Skin of body (tissue), 2 donors: ENCODE measurements around the gene LZTR1. TPM values are rescaled to one million over a fixed set of nuclear protein-coding genes. Genes with fewer than 3 reads are reported as not detected.
"Not testable (repeated sequence)": the region's sequence is repeated elsewhere in the genome, so short reads cannot be mapped to it uniquely, and the experiment has no call there.

Experiments used
- DNase-seq: peaks from one replicate; lab custom pipeline; 2025; lab: John Stamatoyannopoulos, UW
- total RNA-seq: library from RNA; depleted of rRNA; stranded (reverse); fragments of >200 nt; gene quantifications from one replicate; pipeline ENCODE4 v1.2.3, GENCODE V29; 2014

Gene LZTR1
- total RNA-seq, 1 donor from 2014 or later: 33.7 TPM

DNA sequence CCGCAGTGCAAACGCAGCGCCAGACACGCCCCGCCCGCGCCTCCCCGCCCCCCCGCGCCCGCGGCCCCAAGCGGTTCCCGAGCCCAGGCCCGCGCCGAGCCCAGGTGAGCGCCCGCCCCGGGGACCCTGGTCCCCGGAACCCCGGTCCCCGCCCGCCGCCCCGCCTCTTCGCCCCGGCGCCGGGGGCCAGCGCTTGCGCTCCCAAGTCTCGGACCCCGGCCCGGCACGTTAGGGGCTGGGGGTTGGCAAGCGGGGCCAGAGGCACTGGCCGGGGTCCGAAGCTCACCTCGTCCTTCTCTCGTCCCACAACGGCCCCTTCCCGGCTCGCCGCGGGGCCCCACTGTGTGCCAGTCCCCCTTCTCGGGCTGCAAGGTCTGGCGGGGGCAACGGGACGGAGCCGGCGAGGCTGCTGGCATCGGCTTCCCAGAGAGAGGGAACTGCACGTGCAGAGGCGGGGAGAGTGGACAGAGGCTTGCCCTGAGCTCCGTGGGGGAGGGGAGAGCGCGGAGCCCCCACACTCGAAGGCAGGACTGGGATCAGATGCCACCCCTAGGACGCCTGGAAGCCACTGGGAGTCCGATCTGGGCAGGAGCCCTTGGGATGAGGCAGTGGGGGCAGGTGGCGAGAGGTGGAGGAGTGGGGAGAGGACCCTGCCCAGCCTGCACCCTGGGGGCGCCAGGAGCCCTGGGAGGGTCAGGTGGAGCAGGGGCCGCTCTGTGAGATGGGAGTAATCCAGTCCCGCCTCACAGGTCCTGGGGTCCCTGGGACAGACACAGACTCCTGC, 16.8 kb upstream of the LZTR1 start:
- no peak for DNase-seq

DNA sequence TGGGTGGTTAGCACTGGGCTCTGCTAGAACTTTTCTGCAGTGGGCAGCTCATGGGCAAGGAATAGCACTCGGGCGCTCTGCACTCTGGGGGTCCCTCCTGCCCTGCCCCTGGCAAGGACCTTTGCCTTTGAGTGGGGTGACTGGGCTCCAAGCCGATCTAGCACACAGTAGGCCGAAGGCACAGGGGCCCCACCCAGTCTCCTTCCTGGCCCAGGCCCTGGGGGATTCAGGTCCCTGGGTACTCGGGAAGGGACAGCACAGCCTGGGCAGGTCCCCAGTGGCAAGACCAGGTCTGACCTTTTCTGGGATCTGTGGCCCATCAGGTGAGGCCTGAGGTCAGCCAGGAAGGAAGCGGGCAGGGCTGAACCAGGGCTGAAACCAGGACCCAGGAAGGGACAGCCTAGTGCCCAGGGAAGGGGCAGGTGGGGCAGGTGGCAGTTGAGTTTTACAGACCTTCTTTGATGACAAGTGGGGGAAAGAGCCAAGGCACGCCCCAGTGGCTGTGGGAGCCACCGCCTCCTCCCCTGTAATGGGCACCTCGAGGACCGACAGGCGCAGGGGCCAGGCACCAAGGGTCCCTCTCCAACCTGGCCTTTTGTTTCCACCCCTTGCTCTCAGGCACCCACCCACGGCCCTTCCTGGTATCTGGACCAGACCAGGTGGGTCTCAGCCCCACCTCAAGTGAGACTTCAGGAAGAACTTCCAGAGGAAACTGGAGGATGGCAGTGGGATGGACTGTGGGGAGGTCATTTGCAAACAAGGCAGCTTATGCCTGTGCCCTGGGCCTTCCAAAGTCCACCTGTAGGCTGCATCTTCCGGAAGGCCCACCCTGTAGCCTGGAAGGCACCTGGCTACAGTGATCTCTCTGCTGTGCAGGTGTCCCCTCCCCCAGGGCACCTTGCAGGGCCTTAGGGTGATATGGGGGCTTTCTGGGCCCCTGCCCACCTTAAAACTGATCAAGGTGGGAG, 15.9 kb upstream of the LZTR1 start:
- no peak for DNase-seq

DNA sequence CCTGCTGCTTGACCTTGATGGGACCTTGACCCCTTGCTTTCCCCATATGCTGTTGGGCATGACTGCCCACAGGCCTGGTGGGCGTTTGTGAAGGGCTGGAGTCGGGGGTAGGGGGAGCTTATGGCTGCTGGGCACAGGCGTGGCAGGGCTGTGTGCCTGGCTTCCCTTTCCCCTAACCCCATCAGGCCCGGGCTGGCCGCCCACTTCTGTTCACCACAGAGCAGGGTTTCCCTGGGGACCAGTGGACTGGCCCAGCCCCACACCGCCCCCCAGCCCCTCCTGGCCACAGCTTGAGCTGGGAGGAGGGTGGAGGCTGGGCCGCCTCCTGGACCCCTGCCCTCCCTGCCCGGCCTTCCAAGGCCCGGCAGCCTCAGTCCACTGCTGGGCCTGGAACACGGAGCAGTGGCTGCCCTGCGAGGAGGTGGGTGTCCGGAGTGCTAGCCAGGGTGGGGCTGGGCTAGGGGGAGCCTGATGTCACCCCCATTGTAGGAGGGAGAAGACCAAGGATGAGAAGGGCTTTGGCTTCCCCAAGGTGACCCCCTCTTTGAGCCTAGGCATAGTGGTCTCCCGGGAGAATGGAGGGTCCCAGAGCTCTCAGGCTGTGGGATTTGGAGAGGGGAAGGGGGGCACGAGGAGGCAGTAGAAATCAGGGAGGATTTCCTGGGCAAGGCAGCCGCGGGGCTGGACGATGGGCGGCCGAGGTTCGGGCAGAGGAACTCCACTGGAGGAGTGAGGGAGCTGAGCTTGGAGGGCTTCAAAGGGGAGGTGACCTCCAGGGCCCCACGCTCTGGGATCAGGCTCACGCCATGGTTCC, 15.0 kb upstream of the LZTR1 start, which contains the start of gene AIFM3:
AIFM3 (plus strand) TSS at position 373 of the 814 bp plus-strand sequence. CDS start 690 bp downstream, outside the sequence.
- no peak for DNase-seq

DNA sequence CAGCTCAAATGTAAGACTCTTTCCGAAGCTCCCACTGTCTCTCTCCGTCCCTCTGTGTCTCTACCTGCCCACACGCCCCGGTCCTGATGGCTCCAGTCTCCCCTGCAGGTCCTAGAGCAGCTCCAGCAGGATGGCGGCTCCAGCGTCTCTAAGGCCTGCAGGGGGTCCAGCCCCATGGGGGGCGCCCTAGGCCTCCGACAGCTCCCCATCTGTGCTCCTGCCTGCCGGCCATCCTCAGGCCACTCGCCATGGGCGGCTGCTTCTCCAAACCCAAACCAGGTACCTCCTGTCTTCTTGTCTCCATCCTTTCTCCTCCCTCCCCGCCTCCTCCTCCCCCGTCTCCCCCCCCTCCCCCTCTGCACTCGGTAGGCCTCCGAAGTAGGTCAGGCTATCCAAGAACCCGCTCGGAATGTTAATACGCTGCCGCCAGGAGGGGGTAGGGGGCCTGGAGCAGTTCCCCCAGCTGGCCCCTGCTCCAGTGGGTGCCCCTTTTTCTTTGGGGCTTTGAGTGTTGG, 14.3 kb upstream of the LZTR1 start:
- DNase-seq: no peak

DNA sequence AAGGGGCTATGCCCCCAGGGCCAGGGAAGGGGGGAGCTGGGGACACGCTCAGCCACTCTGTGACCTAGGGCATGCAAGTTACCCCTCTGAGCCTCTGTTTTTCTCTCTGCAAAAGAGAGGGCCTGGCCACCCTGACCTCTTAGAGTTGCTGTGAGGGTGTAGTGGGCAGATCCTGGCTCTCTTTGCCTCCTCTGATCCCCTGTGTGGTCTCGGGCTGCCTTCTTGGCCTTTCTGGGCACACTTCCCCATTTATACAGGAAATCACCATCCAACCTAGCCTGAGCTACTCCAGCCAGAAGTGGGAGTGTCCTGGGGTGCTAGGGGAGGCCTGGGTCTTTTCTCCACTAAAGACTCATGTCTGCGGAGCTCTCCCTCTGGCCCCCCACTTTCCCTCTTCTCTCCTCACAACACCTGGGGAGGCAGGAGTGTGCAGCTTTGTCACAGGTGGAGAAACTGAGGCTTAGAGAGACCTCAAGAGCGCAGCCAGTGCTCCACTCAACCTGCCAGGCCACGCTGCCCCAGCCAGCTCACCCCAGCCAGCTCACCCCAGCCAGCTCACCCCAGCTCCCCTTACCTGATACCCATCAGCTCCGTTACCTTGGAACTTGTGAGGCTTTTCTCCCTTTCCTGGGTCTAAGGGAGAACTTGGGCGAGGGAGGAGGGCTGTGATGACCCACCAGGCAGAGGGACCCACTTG, 13.7 kb upstream of the LZTR1 start:
- no peak for DNase-seq

DNA sequence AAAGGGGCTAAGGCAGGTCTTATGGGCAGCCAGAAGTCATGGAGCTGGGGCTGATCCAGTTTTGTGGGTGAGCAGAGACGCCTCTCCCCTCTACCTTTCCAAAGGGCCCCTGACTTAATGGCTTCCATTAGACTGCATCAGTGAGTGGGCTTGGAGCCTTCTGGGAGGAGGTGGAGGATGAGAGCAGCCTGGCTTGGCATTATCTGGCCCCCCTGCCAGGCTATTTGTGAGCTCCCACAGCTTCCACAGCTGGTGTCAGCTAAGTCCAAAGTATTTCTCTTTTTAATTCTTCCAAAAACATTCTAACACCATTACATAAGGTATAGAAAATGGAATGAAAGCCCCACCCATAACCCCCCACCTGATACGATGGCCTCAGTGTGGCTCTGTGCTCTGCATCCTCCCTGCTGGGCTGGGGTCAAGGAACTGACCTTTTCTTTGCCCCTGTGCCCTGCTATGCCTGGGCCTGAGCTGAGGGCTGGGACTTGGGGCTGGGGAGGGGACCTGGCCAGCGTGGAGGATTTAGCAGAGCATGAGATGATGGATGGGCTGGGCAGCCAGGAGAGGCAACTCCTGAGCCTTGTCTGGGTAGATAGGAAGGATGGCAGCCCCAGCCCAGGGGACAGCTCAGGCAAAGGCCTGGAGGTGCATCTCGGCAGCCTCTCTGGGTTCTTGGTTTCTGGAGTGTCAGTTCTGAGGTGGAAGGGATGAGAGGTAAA, 11.0 kb upstream of the LZTR1 start:
- no peak for DNase-seq

DNA sequence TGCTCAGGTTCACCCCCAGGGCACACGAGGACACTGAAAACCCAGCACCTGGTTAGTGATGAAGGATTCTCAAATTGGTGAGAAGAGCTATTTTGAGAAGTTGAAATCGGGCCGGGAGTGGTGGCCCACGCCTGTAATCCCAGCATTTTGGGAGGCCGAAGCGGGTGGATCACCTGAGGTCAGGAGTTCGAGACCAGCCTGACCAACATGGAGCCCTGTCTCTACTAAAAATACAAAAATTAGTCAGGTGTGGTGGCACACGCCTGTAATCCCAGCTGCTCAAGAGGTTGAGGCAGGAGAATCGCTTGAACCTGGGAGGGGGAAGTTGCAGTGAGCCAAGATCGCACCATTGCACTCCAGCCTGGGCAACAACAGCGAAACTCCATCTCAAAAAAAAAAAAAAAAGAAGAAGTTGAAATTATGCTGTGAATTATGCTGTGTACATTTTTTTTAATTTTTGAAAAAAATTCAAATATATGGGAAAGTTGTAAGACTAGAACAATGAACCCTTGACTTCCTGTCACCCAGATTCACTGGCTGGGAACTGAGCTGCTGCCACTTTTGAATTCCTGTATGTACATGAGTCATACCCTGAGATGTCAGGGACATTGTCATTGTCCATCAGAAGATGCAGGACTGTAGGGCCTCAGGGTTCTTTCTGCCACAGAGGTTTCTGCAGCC, 9.9 kb upstream of the LZTR1 start:
- not testable (repeated sequence) for DNase-seq

DNA sequence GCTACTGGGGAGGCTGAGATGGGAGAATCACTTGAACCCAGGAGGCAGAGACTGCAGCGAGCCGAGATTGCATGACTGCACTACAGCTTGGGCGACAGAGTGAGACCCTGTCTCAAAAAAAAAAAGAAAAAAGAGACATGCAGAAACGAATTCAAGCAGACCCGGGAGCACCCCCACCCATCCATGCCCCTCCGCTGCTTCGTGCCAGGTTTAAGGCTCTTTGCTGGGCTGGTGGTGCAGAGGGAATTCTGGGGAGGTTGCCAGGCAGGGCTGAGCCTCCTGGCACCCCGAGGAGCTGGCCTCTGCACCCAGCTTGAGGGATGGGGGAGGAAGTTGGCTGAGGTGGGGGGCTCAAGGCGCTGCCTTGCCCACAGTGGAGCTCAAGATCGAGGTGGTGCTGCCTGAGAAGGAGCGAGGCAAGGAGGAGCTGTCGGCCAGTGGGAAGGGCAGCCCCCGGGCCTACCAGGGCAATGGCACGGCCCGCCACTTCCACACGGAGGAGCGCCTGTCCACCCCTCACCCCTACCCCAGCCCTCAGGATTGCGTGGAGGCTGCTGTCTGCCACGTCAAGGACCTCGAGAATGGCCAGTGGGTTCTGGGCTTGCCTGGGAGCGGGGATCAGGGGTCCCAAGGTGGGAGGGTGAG, 9.0 kb upstream of the LZTR1 start:
- no peak for DNase-seq

DNA sequence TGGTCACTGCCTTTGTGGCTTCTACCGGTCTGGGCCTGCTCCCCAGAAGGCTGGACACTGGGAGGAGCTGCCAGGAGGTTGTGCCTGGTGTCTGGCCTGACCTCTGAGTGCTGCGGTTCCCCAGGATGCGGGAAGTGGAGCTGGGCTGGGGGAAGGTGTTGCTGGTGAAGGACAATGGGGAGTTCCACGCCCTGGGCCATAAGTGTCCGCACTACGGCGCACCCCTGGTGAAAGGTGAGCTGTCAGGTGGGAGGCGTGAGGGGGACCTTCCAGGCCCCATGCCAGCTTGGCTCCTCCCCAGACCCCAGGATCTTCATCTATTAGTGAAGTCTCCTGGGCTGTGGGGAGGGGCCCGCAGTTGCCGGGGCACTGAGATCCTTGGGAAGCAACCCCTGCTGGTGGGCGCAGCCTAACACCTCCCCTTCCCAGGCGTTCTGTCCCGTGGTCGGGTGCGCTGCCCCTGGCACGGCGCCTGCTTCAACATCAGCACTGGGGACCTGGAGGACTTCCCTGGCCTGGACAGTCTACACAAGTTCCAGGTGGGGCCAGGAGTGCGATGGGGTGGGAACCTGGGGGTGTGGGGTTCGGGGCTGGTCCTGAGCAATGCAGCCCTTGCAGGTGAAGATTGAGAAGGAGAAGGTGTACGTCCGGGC, 8.3 kb upstream of the LZTR1 start:
- DNase-seq: no peak

DNA sequence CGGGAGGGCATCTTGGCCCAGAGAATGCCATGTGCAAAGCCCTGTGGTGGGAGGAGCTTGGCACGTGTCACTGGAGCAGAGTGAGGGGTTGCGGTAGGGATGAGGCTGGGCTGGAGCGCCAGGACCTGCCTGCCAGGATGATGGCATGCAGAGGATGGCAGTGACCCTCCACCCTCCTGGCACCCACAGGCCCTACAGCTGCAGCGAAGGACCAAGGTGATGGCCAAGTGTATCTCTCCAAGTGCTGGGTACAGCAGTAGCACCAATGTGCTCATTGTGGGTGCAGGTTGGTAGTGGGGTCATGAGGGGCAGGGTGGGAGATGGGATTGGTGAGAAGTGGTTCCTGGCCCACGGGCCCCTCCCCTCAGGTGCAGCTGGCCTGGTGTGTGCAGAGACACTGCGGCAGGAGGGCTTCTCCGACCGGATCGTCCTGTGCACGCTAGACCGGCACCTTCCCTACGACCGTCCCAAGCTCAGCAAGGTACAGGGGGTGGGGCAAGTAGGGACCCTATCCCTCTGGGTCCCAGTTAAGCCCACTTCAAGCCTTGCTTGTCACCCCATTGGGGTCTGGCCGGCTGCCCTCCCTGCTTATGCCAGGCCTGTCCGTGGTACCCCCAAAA, 7.7 kb upstream of the LZTR1 start:
- DNase-seq: no peak

DNA sequence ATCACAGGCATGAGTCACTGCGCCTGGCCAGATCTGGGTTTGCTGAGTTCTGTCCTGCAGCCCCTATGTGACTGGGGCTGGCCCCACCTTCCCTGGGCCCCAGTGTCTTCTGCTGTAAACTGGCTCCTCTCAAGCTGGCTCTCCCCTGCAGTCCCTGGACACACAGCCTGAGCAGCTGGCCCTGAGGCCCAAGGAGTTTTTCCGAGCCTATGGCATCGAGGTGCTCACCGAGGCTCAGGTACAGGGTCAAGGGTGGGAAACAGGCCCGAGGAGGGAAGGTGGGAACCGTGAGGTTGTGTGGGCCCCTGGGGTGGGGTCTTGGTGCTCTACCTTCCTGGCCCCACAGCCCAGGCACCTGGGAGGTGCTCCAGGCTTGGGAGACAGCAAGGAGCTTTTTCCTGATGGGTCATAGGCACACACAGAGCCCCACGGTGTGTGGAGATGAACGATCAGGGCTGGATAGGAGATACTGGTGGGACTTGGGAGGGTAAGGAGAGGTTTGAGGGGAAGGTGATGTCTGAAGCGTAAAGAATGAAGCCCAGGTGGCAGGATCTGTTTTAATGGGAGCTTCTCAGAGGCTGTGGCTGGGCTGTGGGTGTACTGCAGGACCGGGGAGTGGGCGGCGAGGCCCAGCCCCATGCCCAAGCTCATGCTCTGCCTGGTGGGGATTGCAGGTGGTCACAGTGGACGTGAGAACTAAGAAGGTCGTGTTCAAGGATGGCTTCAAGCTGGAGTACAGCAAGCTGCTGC, 6.4 kb upstream of the LZTR1 start:
- no peak for DNase-seq

DNA sequence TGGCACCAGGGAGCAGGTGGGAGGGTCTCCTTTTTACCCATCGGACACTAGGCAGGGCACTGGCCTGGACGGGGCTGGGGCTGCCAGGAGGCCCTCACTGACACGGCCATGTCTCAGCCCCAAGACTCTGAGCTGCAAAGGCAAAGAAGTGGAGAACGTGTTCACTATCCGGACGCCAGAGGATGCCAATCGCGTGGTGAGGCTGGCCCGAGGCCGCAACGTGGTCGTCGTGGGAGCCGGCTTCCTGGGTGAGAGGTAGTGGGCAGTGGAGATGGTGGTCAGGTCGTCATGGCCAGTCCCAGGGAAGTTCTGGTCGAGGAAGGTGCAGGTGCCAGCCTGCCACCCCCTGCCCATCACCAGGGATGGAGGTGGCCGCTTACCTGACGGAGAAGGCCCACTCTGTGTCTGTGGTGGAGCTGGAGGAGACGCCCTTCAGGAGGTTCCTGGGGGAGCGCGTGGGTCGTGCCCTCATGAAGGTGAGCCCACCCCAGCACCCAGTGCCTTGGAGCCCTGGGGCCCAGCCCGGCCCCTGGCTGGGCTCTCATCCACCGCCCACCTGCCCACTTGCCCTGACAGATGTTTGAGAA, 5.7 kb upstream of the LZTR1 start:
- DNase-seq: no peak

DNA sequence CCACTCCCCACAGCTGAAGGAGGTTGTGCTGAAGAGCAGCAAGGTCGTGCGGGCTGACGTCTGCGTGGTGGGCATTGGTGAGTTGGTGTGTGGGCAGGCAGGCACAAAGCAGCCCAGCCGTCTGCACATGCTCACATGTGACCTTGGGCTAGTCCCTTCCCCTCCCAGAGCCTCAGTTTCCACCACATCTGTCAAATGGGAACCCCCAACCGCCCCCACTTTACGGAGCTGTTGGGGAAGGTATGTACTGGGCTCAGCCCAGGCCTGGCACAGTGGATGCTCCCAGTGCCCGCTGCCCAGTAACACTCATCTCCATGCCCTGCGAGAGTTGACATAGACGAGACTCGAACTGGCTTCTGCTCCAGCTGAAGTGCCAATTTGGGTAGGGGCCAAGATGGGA, 5.1 kb upstream of the LZTR1 start:
- DNase-seq: no peak

DNA sequence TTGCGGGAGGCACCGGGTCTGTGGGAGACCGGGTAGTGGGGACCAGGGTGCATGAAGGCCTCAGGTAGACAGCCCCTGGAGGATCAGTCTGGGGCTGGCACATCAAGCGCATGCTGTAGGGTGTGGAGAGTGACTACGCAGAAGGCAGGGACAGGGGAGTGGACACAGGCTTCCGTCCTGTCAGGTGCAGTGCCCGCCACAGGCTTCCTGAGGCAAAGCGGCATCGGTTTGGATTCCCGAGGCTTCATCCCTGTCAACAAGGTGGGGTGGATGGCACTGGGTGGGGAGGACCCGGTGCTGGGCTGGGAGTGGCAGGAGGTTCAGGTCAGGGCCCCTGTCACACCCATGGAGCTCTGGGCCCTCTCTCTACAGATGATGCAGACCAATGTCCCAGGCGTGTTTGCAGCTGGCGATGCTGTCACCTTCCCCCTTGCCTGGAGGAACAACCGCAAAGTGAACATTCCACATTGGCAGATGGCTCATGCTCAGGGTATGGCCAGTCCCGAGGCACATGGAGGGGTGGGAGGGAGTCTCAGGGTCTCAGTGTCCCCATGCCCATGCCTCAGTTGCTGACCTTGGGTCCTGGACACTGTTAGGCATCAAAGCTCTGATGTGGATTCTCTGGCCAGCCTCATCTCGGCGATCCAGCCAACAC, 4.5 kb upstream of the LZTR1 start:
- no peak for DNase-seq

DNA sequence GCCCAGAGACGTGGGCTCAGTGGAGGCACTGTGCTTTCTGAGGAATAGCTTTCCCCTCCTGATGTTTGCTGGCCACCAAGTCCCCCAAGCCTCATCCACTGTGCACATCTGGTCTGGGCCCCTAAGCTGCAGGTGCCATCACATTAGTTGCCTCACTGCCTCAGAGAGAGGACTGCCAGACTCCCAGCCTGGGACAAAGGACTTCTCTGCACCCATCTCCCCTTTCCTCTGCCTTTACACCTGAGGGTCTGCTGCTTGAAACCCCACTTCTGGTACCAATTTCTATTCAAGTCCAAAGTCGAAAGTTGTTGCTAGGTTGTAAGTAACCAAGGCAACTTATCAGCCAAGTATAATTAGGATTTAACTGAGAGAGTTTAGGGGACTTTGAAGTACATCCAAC, 3.7 kb upstream of the LZTR1 start:
- DNase-seq: no peak

DNA sequence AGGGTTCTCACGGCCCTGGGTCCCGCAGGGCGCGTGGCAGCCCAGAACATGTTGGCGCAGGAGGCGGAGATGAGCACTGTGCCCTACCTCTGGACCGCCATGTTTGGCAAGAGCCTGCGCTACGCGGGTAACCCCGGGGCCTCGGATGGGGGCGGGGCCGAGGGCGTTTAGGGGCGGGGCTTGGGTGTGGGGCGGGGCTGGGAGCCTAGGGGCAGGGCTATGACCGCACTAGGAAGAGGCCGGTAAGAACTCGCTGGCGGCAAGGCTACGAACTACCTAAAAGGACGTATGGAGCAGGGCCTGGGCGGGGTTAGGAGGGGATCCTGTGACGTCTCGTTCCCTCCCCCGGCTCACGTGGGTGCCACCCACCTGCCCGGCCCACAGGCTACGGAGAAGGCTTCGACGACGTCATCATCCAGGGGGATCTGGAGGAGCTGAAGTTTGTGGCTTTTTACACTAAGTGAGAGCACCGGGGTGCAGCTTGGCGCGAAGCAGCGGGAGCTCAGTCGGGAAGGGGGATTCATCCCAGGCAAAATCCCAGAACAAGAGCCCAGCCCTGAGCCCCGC, 2.8 kb upstream of the LZTR1 start:
- DNase-seq: no peak
